ENCODE results near the gene BACH1.
"Not testable (repeated sequence)": the region's sequence is repeated elsewhere in the genome, so short reads cannot be mapped to it uniquely, and the experiment has no call there.

The BACH1 gene

DNA sequence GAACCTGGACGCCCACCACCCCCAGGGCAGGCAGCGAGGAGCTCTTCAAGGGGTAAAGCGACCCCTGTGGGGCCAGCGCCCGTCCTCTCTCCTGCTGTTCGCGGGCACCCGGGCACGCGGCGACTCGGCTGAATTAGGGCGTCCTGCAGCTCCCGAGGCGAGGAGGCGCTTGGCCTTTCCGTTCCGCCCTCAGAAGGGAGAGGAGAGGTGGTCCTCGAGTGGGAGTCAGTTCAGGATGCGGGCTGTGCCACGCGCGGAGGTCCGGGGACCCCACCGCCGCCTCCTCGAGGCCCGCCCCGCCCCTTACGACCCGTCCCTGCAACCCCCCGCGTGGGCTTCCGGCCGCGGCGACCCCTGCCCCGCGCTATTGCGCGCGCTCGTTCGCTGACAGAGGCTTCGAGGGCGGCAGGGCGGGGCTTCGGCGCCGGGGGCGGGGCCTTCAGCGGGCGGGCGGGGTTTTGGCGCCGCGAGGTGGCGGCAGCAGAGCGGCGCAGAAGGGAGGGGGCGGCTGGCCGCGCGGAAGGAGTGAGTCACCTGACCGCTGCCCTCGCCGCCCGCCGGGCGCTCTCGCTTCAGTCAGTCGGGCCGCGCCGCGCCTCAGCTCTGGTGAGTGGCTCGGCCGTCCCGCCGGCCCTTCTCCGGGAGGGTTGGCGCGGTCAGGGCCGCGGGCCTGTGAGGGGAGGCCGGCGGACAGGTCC, at the start of gene BACH1:
BACH1 (plus strand) TSS at position 575 of the 698 bp plus-strand sequence. CDS start 22,359 bp downstream, outside the sequence.
- peak; percentile 75 to 79 for DNase-seq (ENCODE audit: low read depth in 1 of 2, low spot score in 1 of 2)

DNA sequence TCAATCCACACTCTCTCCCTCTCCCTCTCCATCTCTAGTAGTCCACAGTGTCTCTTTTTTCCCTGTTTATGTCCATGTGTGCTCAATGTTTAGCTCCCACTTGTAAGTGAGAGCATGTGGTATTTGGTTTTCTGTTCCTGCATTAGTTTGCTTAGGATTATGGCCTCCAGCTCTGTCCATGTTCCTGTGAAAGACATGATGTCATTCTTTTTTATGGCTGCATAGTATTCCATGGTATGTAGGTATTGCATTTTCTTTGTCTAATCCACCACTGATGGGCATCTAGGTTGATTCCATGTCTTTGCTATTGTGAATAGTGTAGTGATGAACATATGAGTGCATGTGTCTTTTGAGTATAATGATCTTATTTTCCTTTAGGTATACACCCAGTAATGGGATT, 49.4 kb upstream of the BACH1 start:
- DNase-seq (ENCODE audit: low read depth in 1 of 2, low spot score in 1 of 2), result not testable (repeated sequence)

GRCh38 chr21:29250636-29251035, 48.1 kb upstream of the BACH1 start:
- no peak for DNase-seq (ENCODE audit: low read depth in 1 of 2, low spot score in 1 of 2)

DNA sequence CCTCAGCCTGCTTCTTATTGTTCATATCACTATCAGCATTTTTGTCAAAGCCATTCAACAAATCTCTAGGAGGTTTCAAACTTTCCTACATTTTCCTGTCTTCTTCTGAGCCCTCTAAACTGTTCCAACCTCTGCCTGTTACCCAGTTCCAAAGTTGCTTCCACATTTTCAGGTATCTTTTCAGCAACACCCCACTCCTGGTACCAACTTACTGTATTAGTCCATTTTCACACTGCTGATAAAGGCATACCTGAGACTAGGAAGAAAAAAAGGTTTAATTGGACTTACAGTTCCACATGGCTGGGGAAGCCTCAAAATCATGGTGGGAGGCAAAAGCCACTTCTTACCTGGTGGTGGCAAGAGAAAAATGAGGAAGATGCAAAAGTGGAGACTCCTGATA, 44.9 kb upstream of the BACH1 start:
- DNase-seq (ENCODE audit: low read depth in 1 of 2, low spot score in 1 of 2), result not testable (repeated sequence)

- no peak for DNase-seq (ENCODE audit: low read depth in 1 of 2, low spot score in 1 of 2)
These were observed 44.2 kb upstream of the BACH1 start for GRCh38 chr21:29254550-29254949.

DNA sequence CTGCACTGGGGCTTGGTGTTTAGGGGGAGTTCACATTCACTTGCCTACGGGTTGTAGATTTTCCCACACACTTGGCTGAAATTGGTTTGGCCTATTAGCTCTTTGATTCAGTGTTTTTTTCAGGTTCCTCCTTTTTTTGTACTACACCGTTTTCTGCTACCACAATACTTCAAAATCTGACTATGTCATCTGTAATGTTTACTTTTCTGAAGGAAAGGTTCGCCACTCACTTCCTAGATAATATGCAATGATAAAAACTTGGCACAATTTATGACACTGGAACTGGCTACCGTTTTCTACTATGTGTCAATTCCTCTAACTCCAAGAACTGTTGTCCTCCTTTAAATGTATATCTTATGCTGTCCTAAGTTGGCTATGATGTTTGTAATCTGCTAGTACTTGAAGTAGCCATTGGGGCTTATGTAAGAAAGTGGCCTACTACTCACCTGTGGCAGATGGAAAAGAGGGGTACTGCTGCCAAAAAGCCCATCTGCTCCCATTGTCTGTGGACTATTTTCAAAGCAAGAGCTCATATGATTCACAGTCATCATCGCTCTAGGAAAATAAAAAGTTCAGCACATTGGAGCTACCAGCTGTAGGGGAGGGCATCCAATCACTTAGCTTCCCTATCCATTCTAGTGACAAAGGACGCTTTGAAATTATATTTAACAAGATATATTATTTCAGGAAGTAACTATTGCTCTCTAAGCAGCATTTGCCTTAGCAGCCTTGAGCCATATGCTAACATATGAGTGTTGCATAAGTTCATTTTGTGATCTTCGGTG, 42.4 kb upstream of the BACH1 start:
- no peak for DNase-seq (ENCODE audit: low read depth in 1 of 2, low spot score in 1 of 2)

- no peak for DNase-seq (ENCODE audit: low read depth in 1 of 2, low spot score in 1 of 2)
These were observed 41.0 kb upstream of the BACH1 start for GRCh38 chr21:29257701-29258100.

DNA sequence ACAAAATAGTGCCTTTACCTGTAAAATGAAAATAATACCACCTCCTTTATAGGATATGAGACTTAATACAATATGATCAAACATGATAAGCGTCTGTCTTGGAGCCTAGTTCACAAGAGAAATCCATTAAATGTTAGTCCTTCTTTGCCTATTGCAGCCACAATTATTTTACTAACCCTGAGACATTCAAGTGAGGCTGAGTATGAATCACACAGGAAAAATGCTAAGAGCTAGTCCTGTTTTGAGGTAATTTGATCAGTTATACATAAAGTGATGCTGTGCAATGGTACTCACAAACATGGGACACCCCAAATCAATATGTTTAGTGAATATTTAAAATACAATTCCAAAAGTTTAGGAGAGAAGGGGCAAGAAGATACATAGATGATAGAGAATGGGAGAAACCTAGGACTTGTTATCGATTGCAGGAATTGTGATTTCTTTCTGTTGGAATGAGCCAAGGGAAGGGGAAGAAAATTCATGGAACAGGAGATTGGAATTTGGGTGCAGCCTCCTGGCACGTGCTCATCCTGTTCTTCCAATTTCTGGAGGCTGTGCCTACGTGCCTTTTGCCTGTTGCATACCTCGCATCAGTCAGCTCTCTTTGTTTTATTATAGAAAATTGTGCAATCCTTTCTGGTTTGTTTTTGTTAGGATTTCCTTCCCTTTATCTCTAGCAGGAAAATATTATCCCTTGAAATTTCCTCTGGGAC, 39.9 kb upstream of the BACH1 start:
- DNase-seq (ENCODE audit: low read depth in 1 of 2, low spot score in 1 of 2), result no peak

- DNase-seq (ENCODE audit: low read depth in 1 of 2, low spot score in 1 of 2), result no peak
These were observed 38.3 kb upstream of the BACH1 start for GRCh38 chr21:29260461-29260860.

- no peak for DNase-seq (ENCODE audit: low read depth in 1 of 2, low spot score in 1 of 2)
These were observed 36.9 kb upstream of the BACH1 start for GRCh38 chr21:29261555-29262540.

- DNase-seq (ENCODE audit: low read depth in 1 of 2, low spot score in 1 of 2), result no peak
These were observed 34.0 kb upstream of the BACH1 start for GRCh38 chr21:29264721-29265120.

- peak in 1 of 2 donors; percentile 35 for DNase-seq (ENCODE audit: low read depth in 1 of 2, low spot score in 1 of 2)
These were observed 32.8 kb upstream of the BACH1 start for GRCh38 chr21:29265690-29266479.

DNA sequence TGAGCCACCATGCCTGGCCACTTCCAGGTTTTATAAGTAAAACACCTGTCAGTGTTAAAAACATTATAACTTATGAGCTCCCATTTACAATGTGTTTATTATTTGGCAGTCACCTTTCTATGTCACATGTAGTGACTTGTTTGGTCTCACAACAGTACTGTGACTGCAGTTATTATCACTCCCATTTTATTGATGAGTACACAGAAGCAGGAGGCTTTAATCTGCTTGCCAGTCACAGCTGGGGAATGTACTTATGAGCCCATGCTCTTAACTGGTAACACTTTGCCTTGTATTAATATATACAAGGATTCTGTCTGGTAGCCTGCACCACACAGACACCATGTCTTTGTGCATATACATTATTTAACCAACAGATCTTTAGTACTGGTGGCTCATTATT, 31.1 kb upstream of the BACH1 start:
- DNase-seq (ENCODE audit: low read depth in 1 of 2, low spot score in 1 of 2), result no peak

DNA sequence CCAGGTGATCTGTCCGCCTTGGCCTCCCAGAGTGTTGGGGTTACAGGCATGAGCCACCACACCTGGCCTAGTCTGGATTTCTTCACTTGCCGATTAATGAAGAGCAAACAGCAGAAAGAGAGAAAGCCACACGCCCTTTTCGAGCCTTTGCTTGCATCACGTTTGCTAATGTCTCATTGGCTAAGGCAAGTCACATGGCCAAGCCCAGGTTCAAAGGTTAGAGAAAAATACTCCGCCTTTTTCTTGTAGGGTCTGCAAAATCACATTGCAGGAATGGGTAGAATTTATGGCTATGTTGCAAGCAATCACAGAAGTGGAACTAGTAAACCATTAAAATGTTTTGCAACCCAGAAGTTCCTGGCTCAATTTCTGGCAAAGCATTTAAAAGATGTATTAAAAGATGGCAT, 26.8 kb upstream of the BACH1 start:
- no peak for DNase-seq (ENCODE audit: low read depth in 1 of 2, low spot score in 1 of 2)

- no peak for DNase-seq (ENCODE audit: low read depth in 1 of 2, low spot score in 1 of 2)
These were observed 21.3 kb upstream of the BACH1 start for GRCh38 chr21:29277442-29277841.

DNA sequence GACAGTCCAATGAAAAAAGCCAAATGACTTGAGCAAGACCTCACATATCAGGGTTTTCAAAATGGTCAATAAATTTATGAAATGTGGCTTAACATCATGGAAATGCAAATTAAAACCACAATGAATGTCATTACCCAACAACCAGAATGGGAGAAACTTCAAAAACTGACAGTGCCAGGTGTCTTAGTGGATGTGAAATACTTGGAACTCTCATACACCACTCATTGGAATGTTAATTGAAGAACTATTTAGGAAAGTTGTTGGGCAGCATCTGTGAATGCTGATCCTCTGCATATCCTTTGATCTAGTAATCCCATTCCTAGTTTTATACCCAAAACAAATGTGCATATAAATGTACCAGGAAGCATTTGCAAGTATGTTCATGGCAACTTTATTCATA, 19.2 kb upstream of the BACH1 start:
- no peak for DNase-seq (ENCODE audit: low read depth in 1 of 2, low spot score in 1 of 2)

DNA sequence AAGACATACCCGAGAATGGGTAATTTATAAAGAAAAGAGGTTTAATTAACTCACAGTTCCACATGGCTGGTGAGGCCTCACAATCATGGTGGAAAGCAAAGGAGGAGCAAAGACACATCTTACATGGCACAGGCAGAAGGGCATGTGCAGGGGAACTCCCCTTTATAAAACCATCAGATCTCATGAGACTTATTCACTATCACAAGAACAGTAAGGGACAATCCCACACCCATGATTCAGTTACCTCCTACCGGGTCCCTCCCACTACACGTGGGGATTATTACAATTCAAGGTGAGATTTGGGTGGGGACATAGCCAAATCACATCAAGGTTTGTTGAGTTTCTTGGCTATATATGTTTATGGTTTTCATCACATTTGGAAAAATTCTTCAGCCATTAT, 16.9 kb upstream of the BACH1 start:
- not testable (repeated sequence) for DNase-seq (ENCODE audit: low read depth in 1 of 2, low spot score in 1 of 2)

- DNase-seq (ENCODE audit: low read depth in 1 of 2, low spot score in 1 of 2), result no peak
These were observed 11.3 kb upstream of the BACH1 start for GRCh38 chr21:29287383-29287782.

- DNase-seq (ENCODE audit: low read depth in 1 of 2, low spot score in 1 of 2), result no peak
These were observed 10.5 kb upstream of the BACH1 start for GRCh38 chr21:29288239-29288638.

DNA sequence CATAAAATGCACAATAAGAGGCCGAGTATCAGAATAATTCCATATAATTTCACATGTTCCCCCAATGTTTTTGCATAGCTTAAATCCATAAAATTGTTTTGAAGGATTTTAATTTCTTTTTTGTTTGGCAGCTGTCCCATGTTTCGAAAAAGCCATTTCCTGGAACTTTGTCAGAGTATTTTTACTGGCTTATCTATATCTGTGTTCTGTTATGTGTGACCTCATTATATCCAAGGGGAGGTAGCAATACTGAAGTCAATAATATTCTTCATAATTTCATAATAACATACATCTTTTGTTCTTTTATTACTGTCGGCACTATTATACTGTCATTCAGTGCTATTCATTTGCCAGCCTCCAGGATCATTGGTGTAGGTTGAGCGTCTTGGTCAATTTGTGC, 9.4 kb upstream of the BACH1 start:
- DNase-seq (ENCODE audit: low read depth in 1 of 2, low spot score in 1 of 2), result no peak
